Measurements from ENCODE around the gene TNS1. TPM values are rescaled to one million over a fixed set of nuclear protein-coding genes. Genes with fewer than 3 reads are reported as not detected.
"Not testable (repeated sequence)": the region's sequence is repeated elsewhere in the genome, so short reads cannot be mapped to it uniquely, and the experiment has no call there.

TNS1 gene
- total and polyA plus RNA-seq, 2 experiments from 2014 or later, result 16.2 to 27.6 TPM

- peaks cover 6% of the 10 kb centered on the region for H3K4me1 ChIP-seq (ENCODE audit: insufficient read depth)
- H2AFZ ChIP-seq, result no peak overlapping the region
- H3K79me2 ChIP-seq, result no peaks in the 10 kb centered on the region
- 97% methylated on average over 6 of the region's 6 CpGs for WGBS (ENCODE audit: low lambda C conversion rate, missing lambda C conversion rate)
- no peak for DNase-seq (ENCODE audit: low spot score)
- H3K9me3 ChIP-seq (ENCODE audit: low read depth), result no peaks in the 10 kb centered on the region
- TF ChIP-seq EZH2phosphoT487 (IDR thresholded peaks at IDR 0.05; ENCODE audit: low read depth, severe bottlenecking, unreplicated experiment) (no peak), EZH2 (IDR thresholded peaks at IDR 0.05; ENCODE audit: borderline replicate concordance) (no peak), CTCF (IDR thresholded peaks at IDR 0.05; ENCODE audit: poor library complexity) (no peak)
- H3K27me3 ChIP-seq, result no peaks in the 10 kb centered on the region
- no peak overlapping the region for H3K4me2 ChIP-seq
- no peaks in the 10 kb centered on the region for H4K20me1 ChIP-seq (ENCODE audit: insufficient read depth, poor library complexity, severe bottlenecking)
- H3K9me2 ChIP-seq (replicated peaks; ENCODE audit: insufficient read depth), result no peaks in the 10 kb centered on the region
- H3K4me3 ChIP-seq, result no peak overlapping the region
- H3K27ac ChIP-seq, result no peak overlapping the region
- no peaks in the 10 kb centered on the region for H3K36me3 ChIP-seq (replicated peaks; ENCODE audit: insufficient read depth, low read depth)
Measured at GRCh38 chr2:217812170-217812569, 190.6 kb downstream of the TNS1 start.

- WGBS (ENCODE audit: low lambda C conversion rate, missing lambda C conversion rate), result 70% methylated on average over 7 of the region's 7 CpGs
- no peak overlapping the region for H3K4me3 ChIP-seq
- no peak for DNase-seq (ENCODE audit: low spot score)
- no peak overlapping the region for H3K4me2 ChIP-seq
- H3K36me3 ChIP-seq (replicated peaks; ENCODE audit: insufficient read depth, low read depth), result no peaks in the 10 kb centered on the region
- H3K79me2 ChIP-seq, result no peaks in the 10 kb centered on the region
- no peaks in the 10 kb centered on the region for H3K4me1 ChIP-seq (ENCODE audit: insufficient read depth)
- H4K20me1 ChIP-seq (ENCODE audit: insufficient read depth, poor library complexity, severe bottlenecking), result no peaks in the 10 kb centered on the region
- H3K27me3 ChIP-seq, result no peaks in the 10 kb centered on the region
- H3K9me3 ChIP-seq (ENCODE audit: low read depth), result no peaks in the 10 kb centered on the region
- no peak overlapping the region for H2AFZ ChIP-seq
- TF ChIP-seq CTCF (IDR thresholded peaks at IDR 0.05; ENCODE audit: poor library complexity) (no peak), EZH2 (IDR thresholded peaks at IDR 0.05; ENCODE audit: borderline replicate concordance) (no peak), EZH2phosphoT487 (IDR thresholded peaks at IDR 0.05; ENCODE audit: low read depth, severe bottlenecking, unreplicated experiment) (no peak)
- H3K27ac ChIP-seq, result no peak overlapping the region
- H3K9me2 ChIP-seq (replicated peaks; ENCODE audit: insufficient read depth), result no peaks in the 10 kb centered on the region
Measured at GRCh38 chr2:217810260-217810659, 192.5 kb downstream of the TNS1 start.

- WGBS (ENCODE audit: low lambda C conversion rate, missing lambda C conversion rate), result 80% methylated on average over 7 of the region's 7 CpGs
Measured at GRCh38 chr2:217809736-217810135, 193.1 kb downstream of the TNS1 start.

GRCh38 chr2:217808967-217809366 lies 193.8 kb downstream of the TNS1 start:
- not testable (repeated sequence) for H3K4me1 ChIP-seq (ENCODE audit: insufficient read depth); H3K4me3 ChIP-seq; H2AFZ ChIP-seq; DNase-seq (ENCODE audit: low spot score); H3K4me2 ChIP-seq; H4K20me1 ChIP-seq (ENCODE audit: insufficient read depth, poor library complexity, severe bottlenecking); H3K27ac ChIP-seq; H3K79me2 ChIP-seq; H3K27me3 ChIP-seq; H3K9me3 ChIP-seq (ENCODE audit: low read depth); H3K9me2 ChIP-seq (replicated peaks; ENCODE audit: insufficient read depth); H3K36me3 ChIP-seq (replicated peaks; ENCODE audit: insufficient read depth, low read depth)
- WGBS (ENCODE audit: low lambda C conversion rate, missing lambda C conversion rate), result 56% methylated on average over 3 of the region's 3 CpGs

More at GRCh38 chr2:217809736-217810135, 193.1 kb downstream of the TNS1 start:
- H3K4me1 ChIP-seq (ENCODE audit: insufficient read depth), result no peaks in the 10 kb centered on the region
- no peak overlapping the region for H3K27ac ChIP-seq
- no peaks in the 10 kb centered on the region for H4K20me1 ChIP-seq (ENCODE audit: insufficient read depth, poor library complexity, severe bottlenecking)
- DNase-seq (ENCODE audit: low spot score), result no peak
- no peaks in the 10 kb centered on the region for H3K36me3 ChIP-seq (replicated peaks; ENCODE audit: insufficient read depth, low read depth)
- no peak overlapping the region for H3K4me3 ChIP-seq
- H3K27me3 ChIP-seq, result no peaks in the 10 kb centered on the region
- no peak for TF ChIP-seq EZH2 (IDR thresholded peaks at IDR 0.05; ENCODE audit: borderline replicate concordance)
- TF ChIP-seq EZH2phosphoT487 (IDR thresholded peaks at IDR 0.05; ENCODE audit: low read depth, severe bottlenecking, unreplicated experiment), result no peak
- TF ChIP-seq CTCF (IDR thresholded peaks at IDR 0.05; ENCODE audit: poor library complexity), result no peak
- H3K9me2 ChIP-seq (replicated peaks; ENCODE audit: insufficient read depth), result no peaks in the 10 kb centered on the region
- H2AFZ ChIP-seq, result no peak overlapping the region
- H3K9me3 ChIP-seq (ENCODE audit: low read depth), result no peaks in the 10 kb centered on the region
- no peaks in the 10 kb centered on the region for H3K79me2 ChIP-seq
- H3K4me2 ChIP-seq, result no peak overlapping the region

Measured in hepatocyte (in vitro differentiated cells).